ENCODE measurements around the gene PDCD1.
A peak's percentile ranks its signal among the peaks of the same experiment; 100 is the strongest.
"Not testable (repeated sequence)": the region's sequence is repeated elsewhere in the genome, so short reads cannot be mapped to it uniquely, and the experiment has no call there.

PDCD1 gene

DNA sequence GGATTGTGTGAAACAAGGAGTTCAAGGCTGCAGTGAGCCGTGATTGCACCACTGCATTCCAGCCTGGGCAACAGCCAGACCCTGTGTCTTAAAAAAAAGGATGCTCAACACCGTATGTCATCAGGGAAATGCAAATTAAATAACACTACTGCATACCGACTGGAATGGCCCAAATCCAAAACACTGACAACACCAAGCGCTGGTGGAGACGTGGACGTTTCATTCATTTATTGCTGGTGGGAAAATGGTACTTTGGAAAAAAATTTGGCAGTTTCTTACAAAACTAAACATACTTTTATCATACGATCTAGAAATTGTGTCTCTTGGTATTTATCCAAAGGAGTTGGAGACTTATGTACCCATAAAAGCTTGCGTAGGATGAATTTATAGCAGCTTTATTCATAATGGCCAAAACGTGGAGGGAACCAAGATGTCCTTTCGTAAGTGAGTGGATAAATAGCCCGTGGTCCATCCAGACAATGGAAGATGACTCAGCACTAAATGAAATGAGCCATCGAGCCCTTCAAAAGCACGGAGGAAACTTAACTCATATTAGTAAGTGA, 25.5 kb downstream of the PDCD1 start:
- TF ChIP-seq, protein P1, sequence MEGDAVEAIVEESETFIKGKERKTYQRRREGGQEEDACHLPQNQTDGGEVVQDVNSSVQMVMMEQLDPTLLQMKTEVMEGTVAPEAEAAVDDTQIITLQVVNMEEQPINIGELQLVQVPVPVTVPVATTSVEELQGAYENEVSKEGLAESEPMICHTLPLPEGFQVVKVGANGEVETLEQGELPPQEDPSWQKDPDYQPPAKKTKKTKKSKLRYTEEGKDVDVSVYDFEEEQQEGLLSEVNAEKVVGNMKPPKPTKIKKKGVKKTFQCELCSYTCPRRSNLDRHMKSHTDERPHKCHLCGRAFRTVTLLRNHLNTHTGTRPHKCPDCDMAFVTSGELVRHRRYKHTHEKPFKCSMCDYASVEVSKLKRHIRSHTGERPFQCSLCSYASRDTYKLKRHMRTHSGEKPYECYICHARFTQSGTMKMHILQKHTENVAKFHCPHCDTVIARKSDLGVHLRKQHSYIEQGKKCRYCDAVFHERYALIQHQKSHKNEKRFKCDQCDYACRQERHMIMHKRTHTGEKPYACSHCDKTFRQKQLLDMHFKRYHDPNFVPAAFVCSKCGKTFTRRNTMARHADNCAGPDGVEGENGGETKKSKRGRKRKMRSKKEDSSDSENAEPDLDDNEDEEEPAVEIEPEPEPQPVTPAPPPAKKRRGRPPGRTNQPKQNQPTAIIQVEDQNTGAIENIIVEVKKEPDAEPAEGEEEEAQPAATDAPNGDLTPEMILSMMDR (conservative IDR thresholded peaks at IDR 0.05; ENCODE audit: control insufficient read depth, insufficient read depth, low read depth, low read length): no peak
- no peak overlapping the region for H3K4me3 ChIP-seq (ENCODE audit: control insufficient read depth, low read depth, low read length)
- peak; percentile 68 for DNase-seq (ENCODE audit: low read depth)

DNA sequence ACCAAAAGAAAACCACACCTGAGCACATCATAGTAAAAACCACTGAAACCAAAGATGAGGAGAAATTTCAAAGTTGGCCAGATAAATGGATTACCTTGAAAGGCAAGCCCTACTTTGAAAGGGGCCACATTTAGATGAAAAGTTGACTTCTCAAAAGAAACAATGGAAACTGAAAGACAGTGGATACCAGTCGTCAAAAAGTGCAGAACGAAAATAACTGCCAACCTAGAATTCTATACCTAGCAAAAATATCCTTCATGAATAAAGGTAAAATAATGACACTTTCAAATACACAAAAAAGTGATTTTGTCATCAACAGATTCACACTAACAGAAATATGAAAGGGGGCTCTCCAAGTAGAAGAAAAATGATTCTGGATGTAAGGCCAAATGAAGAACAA, 31.3 kb downstream of the PDCD1 start:
- no peak for DNase-seq (ENCODE audit: low read depth)
- TF ChIP-seq, protein P1 (conservative IDR thresholded peaks at IDR 0.05; ENCODE audit: control insufficient read depth, insufficient read depth, low read depth, low read length): no peak

DNA sequence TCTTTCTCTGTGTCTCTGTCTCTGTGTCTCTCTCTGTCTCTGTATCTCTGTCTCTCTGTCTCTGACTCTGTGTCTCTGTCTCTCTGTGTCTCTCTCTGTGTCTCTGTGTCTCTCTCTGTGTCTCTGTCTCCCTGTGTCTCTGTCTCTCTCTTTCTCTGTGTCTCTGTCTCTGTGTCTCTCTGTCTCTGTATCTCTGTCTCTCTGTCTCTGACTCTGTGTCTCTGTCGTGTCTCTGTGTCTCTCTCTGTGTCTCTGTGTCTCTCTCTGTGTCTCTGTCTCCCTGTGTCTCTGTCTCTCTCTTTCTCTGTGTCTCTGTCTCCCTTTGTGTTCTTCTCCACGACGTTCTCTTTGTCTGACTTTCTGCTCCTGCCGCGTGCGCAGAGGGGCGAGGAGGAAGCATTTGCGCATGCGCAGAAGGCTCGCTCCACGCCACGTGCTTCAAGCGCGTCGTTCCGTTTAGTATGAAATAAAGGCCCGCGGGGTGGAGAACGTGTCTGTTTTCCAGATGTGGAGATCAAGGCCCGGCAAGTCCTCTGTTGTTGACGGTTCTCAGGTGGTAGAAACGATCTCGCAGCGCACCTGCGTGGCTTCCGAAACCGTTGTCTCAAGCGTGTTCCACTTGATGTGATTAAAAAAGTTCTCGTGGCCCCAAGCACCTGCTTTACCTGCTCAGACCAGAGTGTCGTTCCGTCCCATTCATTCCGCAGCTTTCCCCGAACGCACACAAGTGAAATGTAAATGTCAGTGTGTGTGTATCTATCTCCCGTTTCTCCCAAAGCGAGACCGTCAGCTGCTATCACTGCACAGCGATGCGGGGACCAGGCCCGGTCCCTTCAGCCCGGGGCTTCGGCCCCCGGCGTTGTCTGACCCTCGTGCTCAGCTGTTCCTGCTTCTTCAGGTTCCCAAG, 34.9 kb downstream of the PDCD1 start:
- not testable (repeated sequence) for H3K4me3 ChIP-seq (ENCODE audit: control insufficient read depth, low read depth, low read length); DNase-seq (ENCODE audit: low read depth)

More for the DNA sequence above, 31.3 kb downstream of the PDCD1 start:
- H3K4me3 ChIP-seq (ENCODE audit: control insufficient read depth, low read depth, low read length): no peak overlapping the region

DNA sequence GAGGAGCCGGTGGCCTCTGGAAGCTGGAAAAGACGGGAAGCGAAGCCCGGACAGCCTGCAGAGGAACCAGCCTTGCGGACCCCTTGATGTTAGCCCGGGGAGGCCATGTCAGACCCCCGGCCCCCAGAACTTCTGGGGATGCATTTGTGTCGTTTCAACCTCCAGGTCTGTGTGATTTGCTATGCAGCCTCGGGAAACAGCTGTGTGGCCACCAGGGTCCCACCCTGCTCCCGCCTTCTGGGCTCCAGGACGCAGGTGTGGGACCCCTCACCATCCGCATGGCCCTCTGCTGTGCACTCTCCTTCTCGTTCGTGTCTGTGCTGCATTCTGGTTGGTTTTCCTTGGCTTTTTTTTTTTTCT, 36.5 kb downstream of the PDCD1 start:
- TF ChIP-seq, protein P1 (conservative IDR thresholded peaks at IDR 0.05; ENCODE audit: control insufficient read depth, insufficient read depth, low read depth, low read length): no peak
- no peak overlapping the region for H3K4me3 ChIP-seq (ENCODE audit: control insufficient read depth, low read depth, low read length)
- no peak for DNase-seq (ENCODE audit: low read depth)

DNA sequence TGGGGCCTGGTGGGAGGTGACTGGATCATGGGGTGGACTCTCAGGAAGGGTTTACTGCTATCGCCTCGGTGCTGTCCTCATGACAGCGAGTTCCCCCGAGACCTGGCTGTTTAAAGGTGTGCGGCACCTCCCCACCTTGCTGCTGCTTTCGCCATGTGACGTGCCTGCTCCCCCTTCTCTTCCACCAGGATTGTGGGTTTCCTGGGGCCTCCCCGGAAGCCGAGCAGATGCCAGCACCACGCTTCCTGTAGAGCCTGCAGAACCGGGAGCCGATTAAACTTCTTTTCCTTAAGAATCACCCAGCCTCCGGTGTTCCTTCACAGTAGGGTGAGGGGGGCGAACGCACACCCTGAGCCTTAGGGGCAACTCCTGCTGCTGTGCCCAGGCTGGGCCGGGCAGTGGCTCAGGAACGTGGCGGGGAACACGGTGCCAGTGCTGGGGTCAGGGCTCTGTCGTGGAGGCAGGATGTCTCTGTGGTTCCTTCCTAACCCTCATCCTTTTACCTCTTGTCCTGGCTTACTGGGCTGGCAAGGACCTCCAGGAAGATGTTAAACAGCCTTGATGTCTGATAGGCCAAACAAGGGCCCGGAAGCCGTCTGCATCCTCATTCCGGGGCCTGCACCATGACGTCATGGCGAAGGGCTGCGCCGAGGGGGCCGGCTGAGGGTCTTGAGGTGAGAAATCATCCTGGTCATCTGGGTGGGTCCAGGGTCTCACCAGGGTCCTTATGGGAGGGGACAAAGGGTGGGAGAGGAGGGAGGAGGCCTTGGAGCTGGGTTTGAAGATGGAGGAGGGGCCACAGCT, 37.0 kb downstream of the PDCD1 start:
- H3K4me3 ChIP-seq (ENCODE audit: control insufficient read depth, low read depth, low read length): no peak overlapping the region
- TF ChIP-seq, protein P1 (conservative IDR thresholded peaks at IDR 0.05; ENCODE audit: control insufficient read depth, insufficient read depth, low read depth, low read length): no peak
- DNase-seq (ENCODE audit: low read depth): no peak

DNA sequence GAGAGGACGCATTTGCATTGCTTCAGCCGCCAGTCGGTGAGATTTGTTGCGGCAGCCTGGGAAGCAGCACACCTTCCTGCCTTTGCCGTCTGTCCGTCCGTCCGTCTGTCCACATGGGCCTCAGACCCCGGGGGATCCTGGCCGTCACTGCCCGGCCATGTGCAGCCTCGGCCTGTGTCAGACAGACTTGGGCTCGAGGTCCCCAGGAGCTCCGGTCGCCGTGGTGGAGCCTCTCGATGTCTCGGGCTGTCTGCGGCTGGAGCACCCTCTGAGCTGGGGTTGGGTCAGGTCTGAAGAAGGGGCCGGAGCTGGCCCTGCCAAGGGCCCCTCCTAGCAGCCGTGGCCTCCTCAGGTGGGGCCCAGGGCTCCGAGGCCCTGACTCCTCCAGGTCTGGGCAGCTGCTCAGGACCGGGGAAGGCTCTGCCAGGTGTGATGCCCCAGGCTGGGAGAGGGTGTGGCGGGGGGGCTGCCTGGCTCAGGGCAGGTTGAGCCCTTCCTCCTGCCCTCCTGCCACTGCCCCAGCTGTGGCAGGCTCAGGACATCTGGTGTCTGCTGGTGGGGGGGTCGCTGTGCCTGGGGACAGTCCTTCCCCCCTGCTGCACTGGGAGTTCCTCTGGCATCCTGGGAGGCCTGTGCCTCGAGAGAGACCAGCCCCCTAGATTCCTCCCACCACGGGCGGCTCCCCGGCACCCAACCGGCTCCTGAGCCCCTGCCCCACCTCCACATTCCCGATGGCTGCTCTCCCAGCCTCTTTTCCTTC, 37.9 kb downstream of the PDCD1 start:
- TF ChIP-seq, protein P1 (conservative IDR thresholded peaks at IDR 0.05; ENCODE audit: control insufficient read depth, insufficient read depth, low read depth, low read length): no peak
- H3K4me3 ChIP-seq (ENCODE audit: control insufficient read depth, low read depth, low read length): no peak overlapping the region
- DNase-seq (ENCODE audit: low read depth): no peak

DNA sequence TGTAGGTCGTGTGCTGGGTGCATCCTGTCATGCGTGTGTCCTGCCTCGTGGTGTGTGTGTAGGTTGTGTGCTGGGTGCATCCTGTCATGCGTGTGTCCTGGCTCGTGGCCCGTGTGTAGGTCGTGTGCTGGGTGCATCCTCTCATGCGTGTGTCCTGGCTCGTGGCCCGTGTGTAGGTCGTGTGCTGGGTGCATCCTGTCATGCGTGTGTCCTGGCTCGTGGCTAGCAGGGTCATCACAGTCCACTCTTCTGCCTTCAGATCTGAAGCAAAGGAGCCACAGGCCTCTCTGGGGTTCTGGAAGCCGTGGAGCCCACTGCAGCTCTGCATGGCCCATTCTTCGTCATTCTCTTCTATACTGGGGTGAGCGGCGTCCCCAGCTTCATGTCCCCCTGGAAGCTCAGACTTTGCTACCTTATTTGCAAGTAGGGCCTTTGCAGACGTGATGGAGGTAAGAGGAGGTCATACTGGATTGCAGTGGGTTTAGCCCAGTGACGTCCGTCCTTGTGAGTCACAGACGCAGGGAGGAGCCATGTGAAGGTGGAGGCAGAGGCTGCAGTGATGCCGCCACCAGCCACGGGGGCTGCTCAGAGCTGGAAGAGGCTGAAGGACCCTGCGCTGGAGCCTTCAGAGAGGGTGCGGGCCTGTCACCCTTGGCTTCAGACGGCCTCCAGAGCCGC, 38.6 kb downstream of the PDCD1 start:
- H3K4me3 ChIP-seq (ENCODE audit: control insufficient read depth, low read depth, low read length); DNase-seq (ENCODE audit: low read depth): not testable (repeated sequence)

Measured in fibroblast of mammary gland (primary cell).